Activated CD4-positive, alpha-beta T cell treated with anti-CD3 and anti-CD28 coated beads for 4 hours (primary cell): ENCODE measurements around the gene LANCL2.
"Not testable (repeated sequence)": the region's sequence is repeated elsewhere in the genome, so short reads cannot be mapped to it uniquely, and the experiment has no call there.

Experiments used
- DNase-seq, 2 donors: peaks; one replicate each; pipeline ENCODE4 v3.0.0-alpha.2; 2020

LANCL2 gene

DNA sequence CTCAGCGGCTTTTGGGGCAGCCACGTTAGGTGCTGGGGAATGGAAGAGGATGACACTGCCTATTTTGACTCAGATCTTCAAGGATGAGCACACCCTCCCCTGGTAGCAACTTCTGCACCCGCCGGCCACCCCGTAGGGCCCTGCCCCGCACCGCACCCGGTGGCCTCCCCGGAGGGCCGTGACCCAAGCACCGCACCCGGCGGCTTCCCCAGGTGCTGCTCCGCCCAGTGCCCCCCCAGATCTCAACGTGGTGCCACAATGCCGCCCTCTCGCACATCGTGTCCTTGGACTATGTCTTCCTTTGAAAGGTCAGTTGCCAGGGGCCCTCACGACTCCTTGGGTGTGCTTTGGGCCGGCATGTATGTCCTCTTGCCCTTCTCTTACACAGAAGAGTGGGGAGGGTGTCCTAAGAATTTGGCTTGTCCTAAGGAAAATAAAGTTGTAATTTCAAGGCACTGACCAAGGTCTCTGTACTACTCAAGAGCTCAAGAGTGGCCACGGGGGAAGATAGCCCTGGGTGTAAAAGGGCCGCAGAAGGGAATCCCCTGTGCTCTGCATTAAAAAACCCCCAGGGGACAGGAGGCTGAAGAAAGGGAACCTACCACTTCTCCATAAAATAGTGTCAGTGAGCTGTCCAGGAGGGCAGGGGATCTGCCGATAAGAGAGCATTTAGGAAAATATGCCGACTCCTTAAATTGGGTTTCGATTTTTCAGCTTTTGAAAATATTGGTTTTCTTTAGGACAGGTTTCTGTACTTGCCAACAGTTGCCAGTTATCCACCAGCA, 1.6 kb upstream of the LANCL2 start:
- DNase-seq, result no peak

DNA sequence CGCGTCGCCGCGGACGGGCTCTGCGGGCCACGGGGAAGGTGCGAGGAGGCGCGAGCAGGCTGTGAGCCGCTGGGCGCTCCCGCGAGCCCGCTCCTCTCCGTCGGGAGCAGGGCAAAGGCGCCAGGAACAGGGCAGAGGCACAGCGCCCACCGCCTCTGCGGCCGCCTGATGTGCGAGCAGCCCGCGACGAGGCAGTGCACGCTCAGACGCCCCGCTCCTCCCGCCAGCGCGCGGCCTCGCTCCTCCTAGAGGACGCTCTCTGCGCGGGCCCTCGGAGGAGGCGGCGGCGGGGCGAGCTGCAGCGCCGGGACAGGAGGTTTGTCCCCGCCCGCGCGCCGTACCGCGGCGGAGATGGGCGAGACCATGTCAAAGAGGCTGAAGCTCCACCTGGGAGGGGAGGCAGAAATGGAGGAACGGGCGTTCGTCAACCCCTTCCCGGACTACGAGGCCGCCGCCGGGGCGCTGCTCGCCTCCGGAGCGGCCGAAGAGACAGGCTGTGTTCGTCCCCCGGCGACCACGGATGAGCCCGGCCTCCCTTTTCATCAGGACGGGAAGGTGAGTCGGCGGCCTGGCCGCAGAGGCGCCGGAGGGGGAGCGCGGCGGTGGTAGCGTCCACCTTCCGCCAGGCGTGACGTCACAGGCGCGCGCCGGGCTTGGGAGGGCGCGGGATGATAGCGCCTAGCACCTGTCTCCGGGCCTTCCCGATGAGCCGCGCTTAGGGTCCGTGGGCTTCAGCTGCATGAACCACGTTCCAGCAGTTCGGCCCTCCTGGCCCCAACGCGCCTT, 731 bp downstream of the LANCL2 start:
- peak; percentile 93 to 95 for DNase-seq

DNA sequence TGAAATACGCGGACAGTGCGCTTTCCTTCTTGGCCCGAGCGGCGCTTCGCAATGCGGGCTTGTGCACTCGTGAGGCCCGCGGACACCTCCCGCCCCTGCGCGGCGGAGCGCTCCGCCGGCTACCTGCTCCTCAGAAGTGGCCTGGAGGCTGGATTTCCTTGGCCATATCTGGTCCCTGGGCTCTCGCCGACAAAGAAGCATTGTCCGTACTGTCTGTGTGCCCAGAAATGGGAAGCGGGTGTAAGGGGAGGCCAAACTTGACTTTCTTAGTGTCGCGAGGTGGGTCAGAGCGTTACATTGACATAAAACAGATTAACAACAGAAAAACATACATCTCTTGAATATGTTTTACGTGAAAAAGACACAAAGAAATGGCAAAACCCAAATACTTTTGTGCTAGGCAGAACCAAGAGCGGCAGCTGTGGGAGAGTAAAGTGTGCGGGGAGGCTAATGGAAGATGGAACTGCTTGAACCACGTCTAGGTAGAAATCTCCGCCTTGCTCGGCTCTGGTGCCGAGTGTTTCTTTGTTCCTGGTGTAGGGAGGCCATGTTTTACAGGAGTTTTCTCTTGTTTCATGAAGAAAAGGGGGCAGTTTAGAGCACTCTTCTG, 1.4 kb downstream of the LANCL2 start:
- peak; percentile 13 to 14 for DNase-seq

DNA sequence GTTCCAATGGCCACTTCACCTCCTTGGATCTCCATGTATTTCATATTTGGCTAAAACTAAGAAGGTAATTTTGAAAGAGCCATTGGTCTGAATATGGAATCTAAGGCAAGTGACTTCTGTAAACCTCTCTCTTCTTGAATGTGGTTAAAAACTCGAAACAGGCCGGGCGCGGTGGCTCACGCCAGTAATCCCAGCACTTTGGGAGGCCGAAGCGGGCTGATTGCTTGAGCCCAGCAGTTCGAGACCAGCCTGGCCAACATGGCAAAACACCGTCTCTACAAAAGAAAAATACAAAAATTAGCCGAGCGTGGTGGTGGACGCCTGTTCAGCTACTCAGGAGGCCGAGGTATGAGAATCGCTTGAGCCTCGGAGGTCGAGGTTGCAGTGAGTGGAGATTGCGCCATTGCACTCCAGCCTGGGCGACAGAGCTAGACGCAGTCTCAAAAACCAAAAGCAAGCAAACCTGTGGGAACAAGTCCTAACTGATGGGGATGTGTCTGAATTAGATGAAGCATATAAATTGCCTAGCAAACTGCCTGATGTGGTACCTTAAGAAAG, 2.2 kb downstream of the LANCL2 start:
- DNase-seq, result no peak

DNA sequence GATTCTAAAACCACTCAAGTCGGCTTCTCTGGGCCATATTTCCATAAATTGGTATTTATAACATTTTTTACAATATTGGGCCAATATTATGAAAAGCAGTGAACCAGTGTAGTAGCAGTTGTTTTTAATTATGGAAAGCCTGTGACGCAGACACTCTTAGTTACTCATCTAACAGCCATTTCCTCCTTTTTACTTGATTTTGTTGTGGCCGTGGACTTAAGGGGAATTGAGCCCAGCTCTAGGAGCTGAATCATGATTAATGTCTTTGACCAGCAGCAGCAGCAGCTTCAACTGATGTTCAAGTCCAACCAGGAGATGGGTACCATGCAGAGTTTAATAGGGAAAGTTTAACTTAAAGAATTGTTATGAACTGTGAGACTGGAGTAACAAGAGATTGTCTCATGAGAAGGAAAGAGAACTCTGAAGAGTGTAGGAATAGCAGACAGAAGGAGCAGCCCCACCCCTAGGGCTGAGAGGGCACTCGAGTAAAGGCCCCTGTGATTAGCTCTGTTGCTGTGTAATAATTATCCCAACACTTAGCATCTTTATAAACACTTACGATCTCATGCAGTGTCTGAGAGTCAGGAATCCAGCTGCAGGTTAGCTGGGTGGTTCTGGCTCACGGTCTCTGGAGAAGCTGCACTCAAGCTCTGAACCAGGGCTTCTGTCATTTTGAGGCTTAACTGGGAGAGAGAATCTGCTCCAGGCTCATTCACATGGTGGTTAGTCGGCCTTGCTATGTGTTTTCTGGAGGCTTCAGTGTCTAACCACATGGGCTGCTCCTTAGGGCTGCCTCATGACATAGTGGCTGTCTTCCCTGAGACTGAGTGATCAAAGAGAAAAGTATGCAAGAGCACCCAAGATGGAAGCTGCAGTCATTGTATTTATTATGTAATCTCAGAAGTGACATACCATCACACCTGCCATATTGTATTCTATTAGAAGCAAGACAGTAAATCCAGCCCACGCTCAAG, 4.6 kb downstream of the LANCL2 start:
- no peak for DNase-seq

DNA sequence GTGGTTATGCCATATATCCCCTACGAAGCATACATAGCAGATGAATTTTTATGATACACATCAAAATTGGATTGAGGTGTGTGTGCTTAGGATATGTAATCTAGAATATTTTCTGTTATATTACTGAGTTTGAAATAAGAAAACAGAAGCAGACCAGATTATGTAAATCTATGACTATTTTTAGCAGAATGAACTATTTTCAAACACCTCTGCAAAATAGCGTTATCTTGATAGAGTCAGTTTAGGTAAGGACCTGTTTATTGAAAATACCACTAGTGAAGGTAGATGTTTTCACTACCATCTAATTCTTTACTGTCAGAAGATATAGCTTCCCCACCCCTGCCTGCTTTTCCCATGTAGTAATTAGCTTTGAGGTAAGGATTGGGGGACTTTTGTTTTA, 9.1 kb downstream of the LANCL2 start:
- no peak for DNase-seq

DNA sequence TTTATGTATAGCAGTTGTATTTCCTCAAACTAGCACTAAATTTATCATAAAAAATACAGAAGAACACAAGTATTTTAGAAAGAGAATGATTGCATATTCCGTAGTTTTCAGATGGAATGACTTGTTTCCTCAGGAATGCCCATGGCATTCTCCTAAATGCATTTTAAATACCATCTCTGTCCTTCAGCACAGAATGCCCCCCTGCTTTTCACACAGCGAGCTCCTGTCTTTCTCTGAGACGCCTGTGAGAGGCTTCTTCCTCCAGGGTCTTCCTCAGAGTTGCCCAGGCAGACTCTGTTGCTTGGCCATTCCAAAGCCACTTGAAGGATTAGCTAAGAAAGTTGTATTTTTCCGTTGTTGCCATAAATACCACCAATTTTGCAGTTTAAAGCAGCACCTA, 10.1 kb downstream of the LANCL2 start:
- no peak for DNase-seq

DNA sequence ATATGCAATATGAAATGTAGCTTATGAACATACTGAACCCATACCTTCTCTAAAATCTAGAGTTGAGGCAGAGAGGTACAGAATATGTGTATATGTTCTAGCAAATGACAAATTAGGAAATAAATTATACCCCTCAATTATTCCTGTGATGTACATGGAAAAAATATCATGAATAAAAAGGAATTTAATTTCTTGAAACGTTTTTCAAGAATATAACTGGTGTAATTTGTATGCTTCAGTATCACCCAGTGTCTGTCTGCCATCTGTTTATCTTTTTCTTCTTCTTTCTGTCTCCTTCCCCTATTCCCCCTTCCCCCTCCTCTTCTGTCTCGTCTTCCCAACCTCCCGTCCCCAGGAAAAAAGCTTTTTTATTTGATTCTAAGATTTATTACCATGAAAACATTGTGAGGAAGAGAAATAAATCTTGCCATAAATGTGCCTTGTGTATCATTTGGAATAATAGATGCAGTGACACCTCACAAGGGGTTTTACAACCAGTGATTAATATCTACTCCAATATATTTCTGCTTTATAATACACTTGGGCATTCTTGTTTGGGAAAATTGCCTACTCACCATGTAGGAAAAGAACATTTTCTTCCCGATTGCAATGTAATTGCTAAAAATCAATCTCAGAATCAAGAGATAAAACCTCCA, 12.2 kb downstream of the LANCL2 start:
- no peak for DNase-seq

DNA sequence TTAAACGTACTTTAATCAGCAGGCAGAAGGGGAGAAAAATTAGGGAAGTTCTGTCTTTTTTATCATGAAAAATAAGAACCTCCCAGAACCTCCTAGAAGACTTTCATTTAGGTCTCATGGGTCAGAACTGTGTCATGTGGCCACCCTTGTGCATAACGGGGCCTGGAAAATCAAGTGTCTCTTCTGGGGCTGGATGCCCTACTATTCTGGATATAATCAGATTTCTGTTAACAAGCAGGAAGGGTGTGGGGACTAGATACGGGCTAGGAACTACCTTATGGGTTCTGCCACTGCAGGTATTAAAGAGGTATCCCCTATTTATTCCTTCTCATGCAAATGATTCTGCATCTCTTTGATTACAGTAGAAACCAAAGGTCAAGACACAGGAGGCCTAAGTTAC, 14.1 kb downstream of the LANCL2 start:
- no peak for DNase-seq

DNA sequence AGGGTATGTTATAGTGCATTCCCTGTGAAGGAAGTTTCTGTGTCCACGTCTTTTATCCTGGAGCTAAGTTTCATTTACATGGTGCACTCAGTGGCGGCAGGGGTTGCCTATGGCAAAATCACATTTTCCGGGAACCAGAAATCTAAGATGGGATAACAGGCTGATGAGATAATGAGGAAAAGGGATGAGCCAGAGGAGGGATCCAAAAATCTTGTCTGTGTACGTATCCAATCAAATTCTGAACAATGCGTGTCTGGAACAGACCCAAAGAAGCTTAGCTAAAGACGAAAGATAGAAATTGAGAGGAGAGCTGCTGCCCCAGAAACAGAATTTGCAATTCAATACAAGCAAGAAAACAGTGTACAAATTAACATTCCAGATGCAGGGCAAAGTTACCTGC, 16.1 kb downstream of the LANCL2 start:
- DNase-seq, result no peak

DNA sequence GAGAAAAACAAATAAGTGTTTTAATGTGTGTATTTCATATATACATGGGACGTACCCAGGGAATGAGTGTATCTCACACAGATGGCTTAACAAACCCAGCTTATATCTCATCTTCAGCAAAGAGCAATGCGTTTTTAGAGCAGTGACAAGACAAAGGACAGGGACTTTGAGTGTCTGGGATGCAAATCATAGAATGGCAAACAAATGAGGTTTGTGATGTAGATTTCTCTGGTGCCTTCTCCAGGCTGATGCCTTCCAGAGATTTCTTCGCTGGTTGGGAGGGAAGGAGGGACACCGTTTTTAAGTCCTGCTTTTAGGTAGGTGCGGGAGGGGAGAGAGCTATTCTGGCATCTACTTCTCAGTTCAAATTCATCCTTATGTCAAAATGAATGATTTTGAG, 16.6 kb downstream of the LANCL2 start:
- no peak for DNase-seq

DNA sequence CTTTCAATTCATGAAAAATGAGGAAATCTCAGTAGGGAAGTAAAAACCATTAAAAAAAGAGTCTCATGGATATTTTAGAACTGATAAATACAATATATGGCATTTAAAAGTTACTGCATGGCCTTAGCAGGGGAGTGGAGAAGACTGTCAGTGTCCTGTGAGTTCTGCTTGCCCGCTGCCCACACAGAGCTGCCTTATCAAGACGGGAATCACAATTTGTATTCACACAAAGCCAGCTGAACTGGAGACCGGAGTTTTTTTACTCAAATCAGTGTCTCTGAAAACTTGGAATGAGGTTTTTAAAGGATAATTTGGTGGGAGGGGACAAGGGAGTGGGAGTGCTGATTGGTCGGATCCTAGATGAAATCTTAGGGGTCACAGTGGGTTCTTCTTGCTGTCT, 17.1 kb downstream of the LANCL2 start:
- no peak for DNase-seq

DNA sequence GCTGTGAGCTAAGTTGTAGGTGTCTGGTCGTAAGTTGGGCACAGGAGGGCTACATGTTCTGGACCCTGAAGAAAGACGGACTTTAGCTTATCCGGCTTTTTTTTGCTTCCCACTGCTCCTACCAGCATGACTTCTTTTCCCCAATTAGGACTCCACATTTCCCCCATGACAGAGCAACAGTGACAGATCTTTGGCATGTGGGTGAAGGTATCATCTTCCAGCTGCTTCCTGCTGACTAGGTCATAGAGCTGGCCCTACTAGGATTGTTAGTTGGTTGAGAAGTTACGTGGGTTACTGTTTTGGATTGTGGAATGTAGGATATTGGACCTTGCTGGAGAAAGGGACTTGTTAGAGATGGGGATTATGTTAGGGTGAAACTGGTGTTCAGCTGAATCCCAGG, 21.4 kb downstream of the LANCL2 start:
- DNase-seq, result no peak

DNA sequence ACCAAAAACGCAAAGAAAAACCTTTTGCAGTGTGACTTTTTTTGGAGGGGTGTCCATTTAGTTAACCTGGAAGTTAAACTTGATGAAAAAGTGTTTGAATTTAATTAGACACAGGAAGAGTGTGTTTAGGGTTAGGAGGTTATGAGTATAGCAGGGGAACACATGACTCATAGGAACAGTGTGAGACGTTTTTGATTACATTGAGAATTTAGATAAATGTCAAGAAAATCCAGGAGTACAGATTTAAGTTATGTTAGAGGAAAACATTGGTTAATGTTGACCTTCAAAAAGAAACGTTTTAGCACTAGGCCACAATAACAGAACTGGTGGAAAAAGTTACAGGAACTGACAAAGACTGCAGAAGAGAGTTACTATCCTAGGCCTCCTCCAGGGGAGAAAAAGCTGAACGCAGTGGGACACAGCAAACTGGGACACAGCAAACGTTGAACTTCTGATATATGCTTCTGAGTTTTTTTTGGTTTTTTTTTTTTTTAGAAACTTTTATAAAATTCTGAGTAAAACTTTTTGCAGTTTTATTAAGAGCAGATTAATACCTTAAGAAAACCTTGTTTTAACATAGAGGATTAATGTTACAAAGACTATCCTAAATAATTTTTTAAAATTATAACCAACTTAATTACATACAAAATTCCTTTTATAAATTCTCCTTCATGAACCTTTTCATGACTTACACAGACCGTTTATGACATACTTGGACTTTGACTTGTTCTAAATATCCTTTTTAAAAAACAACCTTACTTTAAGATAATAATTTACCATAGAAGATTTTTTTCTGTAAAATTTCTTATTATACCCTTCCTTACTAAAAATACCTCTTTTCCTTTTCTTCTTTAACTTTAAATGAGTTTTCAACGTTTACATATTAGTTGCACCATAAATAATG, 22.2 kb downstream of the LANCL2 start:
- no peak for DNase-seq

DNA sequence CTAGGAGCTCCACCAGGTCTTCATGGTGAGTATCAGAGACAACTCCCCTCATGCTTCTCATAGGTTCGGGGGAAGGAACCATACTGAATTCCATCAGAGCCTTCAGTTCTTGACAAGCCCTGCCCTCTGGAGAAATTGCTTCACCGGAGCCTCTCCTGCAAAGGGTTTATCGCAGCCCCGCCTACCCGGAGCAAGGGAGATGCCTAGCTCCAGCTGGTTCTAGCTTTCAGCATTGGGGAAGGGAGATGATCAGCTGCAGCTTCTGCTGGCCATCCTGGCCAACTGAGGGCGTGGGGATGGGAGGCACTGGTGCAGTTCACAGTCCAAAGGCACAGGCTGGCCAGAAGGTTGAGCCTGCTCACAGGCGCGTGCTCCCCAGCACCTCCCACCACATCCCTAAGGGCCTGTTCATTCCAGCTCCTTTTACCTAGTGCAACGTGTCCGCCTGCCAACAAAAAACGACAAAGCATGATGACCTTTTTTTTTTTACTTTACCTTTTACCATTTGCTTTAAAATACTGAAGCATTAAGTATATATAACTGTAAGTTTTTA, 31.2 kb downstream of the LANCL2 start:
- no peak for DNase-seq

DNA sequence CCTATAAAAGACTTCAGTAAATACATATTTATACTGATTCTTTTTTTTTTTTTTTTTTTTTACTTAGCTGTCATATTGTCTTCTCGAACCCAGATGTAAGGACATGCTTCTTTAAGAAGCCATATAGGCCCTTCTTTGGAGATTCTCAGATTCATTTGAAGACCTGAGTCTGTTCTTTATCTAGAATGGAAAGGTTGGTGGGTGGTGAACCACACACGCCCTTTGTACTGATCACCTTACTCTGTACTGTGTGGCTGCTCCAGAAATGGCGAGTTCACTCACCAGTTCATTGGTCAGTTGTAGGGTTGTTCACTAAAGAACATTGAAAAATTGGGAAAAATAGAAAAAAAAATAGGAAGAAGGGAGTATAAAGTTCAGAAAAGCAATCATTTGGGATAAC, 32.5 kb downstream of the LANCL2 start:
- no peak for DNase-seq

DNA sequence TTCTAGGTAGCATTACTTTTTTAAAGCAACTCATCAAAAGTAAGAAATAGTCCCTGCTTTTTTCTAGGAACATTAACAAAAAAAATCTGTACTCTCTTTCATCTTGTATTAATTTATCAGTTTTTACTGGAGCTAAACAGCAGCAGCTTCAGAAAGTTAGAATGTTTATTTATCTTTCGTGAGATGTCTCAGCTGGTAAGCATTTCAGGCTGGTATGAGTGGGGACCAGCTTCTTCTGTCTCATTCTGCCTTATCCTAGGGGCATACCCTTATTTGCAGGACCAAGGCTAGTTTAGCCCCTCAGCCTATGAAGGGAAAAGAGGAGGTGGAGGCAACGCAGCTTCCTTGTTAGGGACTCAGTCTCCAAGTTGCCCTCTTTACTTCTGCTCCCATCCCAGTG, 35.1 kb downstream of the LANCL2 start:
- DNase-seq, result no peak

DNA sequence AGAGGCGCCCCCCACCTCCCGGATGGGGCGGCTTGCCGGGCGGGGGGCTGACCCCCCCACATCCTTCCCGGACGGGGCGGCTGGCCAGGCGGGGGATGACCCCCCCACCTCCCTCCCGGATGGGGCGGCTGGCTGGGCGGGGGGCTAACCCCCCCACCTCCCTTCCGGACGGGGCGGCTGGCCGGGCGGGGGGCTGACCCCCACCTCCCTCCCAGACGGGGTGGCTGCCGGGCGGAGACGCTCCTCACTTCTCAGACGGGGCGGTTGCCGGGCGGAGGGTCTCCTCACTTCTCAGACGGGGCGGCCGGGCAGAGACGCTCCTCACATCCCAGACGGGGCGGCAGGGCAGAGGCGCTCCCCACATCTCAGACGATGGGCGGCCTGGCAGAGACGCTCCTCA, 37.4 kb downstream of the LANCL2 start:
- DNase-seq, result not testable (repeated sequence)

DNA sequence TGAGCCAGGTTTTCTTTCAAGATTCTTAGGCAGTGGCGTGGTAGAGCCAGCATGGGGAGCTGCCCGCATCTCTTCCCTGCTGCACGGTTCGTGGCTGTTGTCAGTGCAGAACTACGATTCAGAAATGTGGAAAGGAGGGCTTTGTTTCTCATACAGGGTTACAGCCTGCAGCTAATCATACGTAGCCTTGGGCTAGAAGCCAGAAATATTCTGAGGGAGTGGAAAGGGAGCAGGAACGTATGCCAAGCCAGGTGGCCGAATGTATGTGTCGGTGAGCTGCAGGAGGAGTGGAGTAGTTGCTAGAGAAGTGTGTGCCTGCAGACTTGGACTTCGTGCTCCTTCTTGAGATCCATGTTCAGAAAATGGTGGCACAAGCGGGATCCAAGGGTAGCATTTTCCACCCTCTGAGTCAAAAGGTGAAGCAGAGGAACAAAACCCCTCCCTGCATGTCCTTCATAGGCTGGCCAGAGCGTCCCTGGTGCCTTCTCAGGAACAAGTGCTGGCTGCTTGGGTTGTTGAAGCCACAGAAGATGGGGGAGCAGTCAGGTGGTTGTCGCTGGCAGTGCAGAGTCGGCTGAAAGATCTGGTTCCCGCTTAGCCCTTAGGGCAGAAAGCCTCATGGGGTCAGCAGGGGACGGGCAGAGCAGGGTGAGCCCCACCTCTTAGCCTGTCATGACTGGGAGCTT, 40.9 kb downstream of the LANCL2 start:
- DNase-seq, result no peak
